DND-41 (cell line): ENCODE results near the gene SAMD4A.
A peak's percentile ranks its signal among the peaks of the same experiment; 100 is the strongest.

ENCODE experiments used
- ATAC-seq: fragments of 200-7000 bp; cut with Tn5 transposase; 3 replicates; pipeline ENCODE4 v1.9.1; 2021; ENCODE audit warnings: low read depth; ENCODE audit not compliant: insufficient read depth
- DNase-seq: peaks from one replicate; pipeline ENCODE4 v3.0.0-alpha.2; 2020
- H2AFZ ChIP-seq: 2 replicates; pipeline ENCODE4 v1.6.0; 2012; ENCODE audit warnings: low read depth, low read length
- H3K27ac ChIP-seq: 2 replicates; pipeline ENCODE4 v1.5.1; 2012; ENCODE audit warnings: low read length, inconsistent platforms
- H3K27me3 ChIP-seq: fragments of 200-600 bp; sonication (generic); 2 replicates; pipeline ENCODE4 v1.6.0; 2012; ENCODE audit warnings: low read length, mild to moderate bottlenecking, inconsistent platforms; ENCODE audit not compliant: insufficient read depth, poor library complexity
- H3K36me3 ChIP-seq: 2 replicates; pipeline ENCODE4 v1.5.1; 2012; ENCODE audit warnings: low read length, inconsistent platforms; ENCODE audit not compliant: insufficient read depth
- H3K4me1 ChIP-seq: 2 replicates; pipeline ENCODE4 v1.5.1; 2012; ENCODE audit warnings: mild to moderate bottlenecking, low read length; ENCODE audit not compliant: insufficient read depth
- H3K4me2 ChIP-seq: 2 replicates; pipeline ENCODE4 v1.6.0; 2012; ENCODE audit warnings: mild to moderate bottlenecking, moderate library complexity, low read length, inconsistent platforms; ENCODE audit not compliant: insufficient read depth
- H3K4me3 ChIP-seq, 2 experiments: fragments of 200-600 bp in 1 of 2; shearing (Covaris generic) in 1 of 2; 2 replicates each; pipeline ENCODE4 v1.5.1; 2012 to 2016; ENCODE audit warnings: inconsistent platforms in 2 of 2, low read length in 2 of 2, mild to moderate bottlenecking in 2 of 2, low read depth in 1 of 2, moderate library complexity in 1 of 2
- H3K79me2 ChIP-seq: 2 replicates; pipeline ENCODE4 v1.6.0; 2012; ENCODE audit warnings: low read length, inconsistent platforms; ENCODE audit not compliant: insufficient read depth
- H3K9ac ChIP-seq: 2 replicates; pipeline ENCODE4 v1.6.0; 2012; ENCODE audit warnings: low read depth, mild to moderate bottlenecking, inconsistent platforms, low read length, moderate library complexity
- H3K9me3 ChIP-seq: 2 replicates; pipeline ENCODE4 v1.5.1; 2012; ENCODE audit warnings: low read length, moderate library complexity, mild to moderate bottlenecking, inconsistent platforms; ENCODE audit not compliant: insufficient read depth, severe bottlenecking
- H4K20me1 ChIP-seq: 2 replicates; pipeline ENCODE4 v1.6.0; 2012; ENCODE audit warnings: low read length; ENCODE audit not compliant: insufficient read depth
- EZH2 ChIP-seq: IDR thresholded peaks from 3 replicates; pipeline ENCODE4 v1.6.1; 2012; ENCODE audit warnings: borderline replicate concordance, low read depth, mild to moderate bottlenecking, moderate library complexity, low read length, inconsistent platforms; ENCODE audit not compliant: severe bottlenecking
- TF ChIP-seq, protein P1 (sequence below): IDR thresholded peaks from 2 replicates; pipeline ENCODE4 v1.5.1; 2012; ENCODE audit warnings: borderline replicate concordance, low read length, moderate library complexity, mild to moderate bottlenecking; ENCODE audit not compliant: poor library complexity, severe bottlenecking; ENCODE audit errors: extremely low read depth

Gene SAMD4A

DNA sequence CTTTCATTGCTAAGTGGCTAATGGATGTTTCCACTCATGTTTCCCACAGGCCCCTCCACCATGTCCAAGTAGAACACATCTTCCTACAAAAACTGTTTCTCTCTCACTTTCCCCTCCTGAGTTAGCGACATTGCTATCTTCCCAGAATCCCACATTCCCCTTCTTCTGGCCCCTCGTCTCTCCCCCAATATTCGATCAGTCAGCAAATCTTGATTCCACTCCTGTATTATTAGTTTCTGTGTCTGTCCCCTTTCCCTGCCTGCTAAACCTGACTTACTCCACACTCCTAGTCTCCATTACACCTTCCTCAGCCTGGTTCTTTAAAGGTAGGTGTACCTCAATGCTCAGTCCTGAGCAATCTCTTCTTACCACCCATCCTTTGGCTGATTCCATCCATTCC is 19.3 kb upstream of the SAMD4A start:
- H3K4me3 ChIP-seq: no peak overlapping the region
- H3K9me3 ChIP-seq: no peaks in the 10 kb centered on the region
- no peak overlapping the region for H3K9ac ChIP-seq
- no peaks in the 10 kb centered on the region for H4K20me1 ChIP-seq
- H3K4me2 ChIP-seq: no peak overlapping the region
- H3K36me3 ChIP-seq: no peaks in the 10 kb centered on the region
- no peaks in the 10 kb centered on the region for H3K27me3 ChIP-seq
- no peak overlapping the region for H3K27ac ChIP-seq
- no peak overlapping the region for H2AFZ ChIP-seq
- ATAC-seq: no peak
- no peak for TF ChIP-seq EZH2
- TF ChIP-seq, protein P1, sequence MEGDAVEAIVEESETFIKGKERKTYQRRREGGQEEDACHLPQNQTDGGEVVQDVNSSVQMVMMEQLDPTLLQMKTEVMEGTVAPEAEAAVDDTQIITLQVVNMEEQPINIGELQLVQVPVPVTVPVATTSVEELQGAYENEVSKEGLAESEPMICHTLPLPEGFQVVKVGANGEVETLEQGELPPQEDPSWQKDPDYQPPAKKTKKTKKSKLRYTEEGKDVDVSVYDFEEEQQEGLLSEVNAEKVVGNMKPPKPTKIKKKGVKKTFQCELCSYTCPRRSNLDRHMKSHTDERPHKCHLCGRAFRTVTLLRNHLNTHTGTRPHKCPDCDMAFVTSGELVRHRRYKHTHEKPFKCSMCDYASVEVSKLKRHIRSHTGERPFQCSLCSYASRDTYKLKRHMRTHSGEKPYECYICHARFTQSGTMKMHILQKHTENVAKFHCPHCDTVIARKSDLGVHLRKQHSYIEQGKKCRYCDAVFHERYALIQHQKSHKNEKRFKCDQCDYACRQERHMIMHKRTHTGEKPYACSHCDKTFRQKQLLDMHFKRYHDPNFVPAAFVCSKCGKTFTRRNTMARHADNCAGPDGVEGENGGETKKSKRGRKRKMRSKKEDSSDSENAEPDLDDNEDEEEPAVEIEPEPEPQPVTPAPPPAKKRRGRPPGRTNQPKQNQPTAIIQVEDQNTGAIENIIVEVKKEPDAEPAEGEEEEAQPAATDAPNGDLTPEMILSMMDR: no peak
- no peaks in the 10 kb centered on the region for H3K79me2 ChIP-seq
- no peaks in the 10 kb centered on the region for H3K4me1 ChIP-seq
- no peak for DNase-seq

DNA sequence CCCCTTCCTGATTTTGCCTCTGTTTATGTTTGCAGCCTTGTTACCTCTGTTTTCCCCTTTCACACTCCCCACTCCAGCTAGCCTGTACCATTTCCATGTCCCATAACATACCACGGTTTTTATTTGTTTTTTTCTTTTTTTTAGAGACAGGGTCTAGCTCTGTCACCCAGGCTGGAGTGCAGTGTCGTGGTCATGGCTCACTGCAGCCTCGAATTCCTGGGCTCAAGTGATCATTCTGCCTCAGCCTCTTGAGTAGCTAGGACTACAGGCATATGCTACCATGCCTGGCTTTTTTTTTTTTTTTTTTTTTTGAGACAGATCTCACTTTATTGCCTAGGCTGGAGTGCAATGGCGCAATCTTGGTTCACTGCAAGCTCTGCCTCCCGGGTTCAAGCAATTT is 18.4 kb upstream of the SAMD4A start:
- no peaks in the 10 kb centered on the region for H3K9me3 ChIP-seq
- H3K4me2 ChIP-seq: no peak overlapping the region
- no peak overlapping the region for H2AFZ ChIP-seq
- H3K27ac ChIP-seq: no peak overlapping the region
- H3K79me2 ChIP-seq: no peaks in the 10 kb centered on the region
- no peaks in the 10 kb centered on the region for H4K20me1 ChIP-seq
- ATAC-seq (no peak), DNase-seq (no peak)
- H3K4me3 ChIP-seq: no peak overlapping the region
- H3K4me1 ChIP-seq: no peaks in the 10 kb centered on the region
- TF ChIP-seq EZH2: no peak
- TF ChIP-seq, protein P1: no peak
- H3K36me3 ChIP-seq: no peaks in the 10 kb centered on the region
- H3K27me3 ChIP-seq: no peaks in the 10 kb centered on the region
- H3K9ac ChIP-seq: no peak overlapping the region

DNA sequence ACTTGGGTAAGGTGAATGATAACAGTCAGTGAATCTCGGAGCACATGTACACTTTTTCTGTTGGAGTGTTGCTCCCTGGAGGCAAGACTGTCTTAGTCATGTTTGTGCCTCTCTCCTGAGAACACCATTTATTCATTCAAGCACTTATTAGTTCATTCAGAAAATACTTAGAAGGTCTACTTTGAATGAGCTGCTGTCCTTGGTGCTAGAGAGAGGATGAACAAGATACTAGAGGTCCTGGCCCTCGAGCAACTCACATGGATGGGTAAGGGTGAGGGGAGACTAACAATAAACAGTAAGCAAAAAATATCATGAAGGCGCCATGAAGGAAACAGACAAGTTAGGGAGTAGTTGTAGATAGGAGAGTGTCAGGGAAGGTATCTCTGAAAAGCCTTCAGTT is 17.1 kb upstream of the SAMD4A start:
- no peaks in the 10 kb centered on the region for H3K27me3 ChIP-seq
- H3K79me2 ChIP-seq: no peaks in the 10 kb centered on the region
- no peak overlapping the region for H2AFZ ChIP-seq
- H3K4me2 ChIP-seq: no peak overlapping the region
- H3K4me1 ChIP-seq: no peaks in the 10 kb centered on the region
- H3K27ac ChIP-seq: no peak overlapping the region
- TF ChIP-seq, protein P1: no peak
- no peak for TF ChIP-seq EZH2
- no peak overlapping the region for H3K9ac ChIP-seq
- no peaks in the 10 kb centered on the region for H3K36me3 ChIP-seq
- H3K9me3 ChIP-seq: no peaks in the 10 kb centered on the region
- H3K4me3 ChIP-seq: no peak overlapping the region
- no peak for DNase-seq
- no peak for ATAC-seq
- H4K20me1 ChIP-seq: no peaks in the 10 kb centered on the region

DNA sequence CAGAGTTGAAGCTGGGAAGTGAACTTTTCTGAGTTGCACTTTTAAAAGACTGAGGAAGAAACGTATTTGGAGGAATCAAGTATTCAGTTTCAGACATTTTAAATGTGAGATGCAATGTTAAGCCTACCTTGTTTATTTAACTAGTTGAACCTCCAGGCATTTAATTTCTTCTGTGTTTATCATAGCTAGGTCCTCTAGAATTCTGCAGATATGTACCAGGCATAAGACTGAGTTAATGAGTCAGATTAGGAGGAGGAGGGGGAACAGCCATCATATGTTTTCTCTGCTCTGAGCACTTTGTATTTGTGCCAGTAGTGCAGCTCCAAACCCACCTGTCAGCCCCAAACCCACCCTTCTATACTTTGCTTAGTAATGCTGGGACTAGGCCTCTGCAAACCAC is 16.4 kb upstream of the SAMD4A start:
- H3K36me3 ChIP-seq: no peaks in the 10 kb centered on the region
- H3K27me3 ChIP-seq: no peaks in the 10 kb centered on the region
- peak overlapping the region; percentile 39; the same call in 1 of the 2 replicates for H2AFZ ChIP-seq
- no peaks in the 10 kb centered on the region for H3K4me1 ChIP-seq
- no peak overlapping the region for H3K4me2 ChIP-seq
- no peaks in the 10 kb centered on the region for H3K79me2 ChIP-seq
- TF ChIP-seq, protein P1: no peak
- no peak for TF ChIP-seq EZH2
- H3K9me3 ChIP-seq: no peaks in the 10 kb centered on the region
- ATAC-seq (0 out of 3 replicates have a peak, but pooled peaks have one; percentile 31), DNase-seq (no peak)
- H3K27ac ChIP-seq: no peak overlapping the region
- no peak overlapping the region for H3K4me3 ChIP-seq
- no peaks in the 10 kb centered on the region for H4K20me1 ChIP-seq
- H3K9ac ChIP-seq: no peak overlapping the region
